CD14-positive monocyte (primary cell): Measurements from ENCODE around the gene AKAP9. TPM values are rescaled to one million over a fixed set of nuclear protein-coding genes. Genes with fewer than 3 reads are reported as not detected.

ENCODE experiments used
- DNase-seq, 3 donors: peaks; one replicate each; pipeline ENCODE4 v3.0.0-alpha.2; 2011 to 2022
- H2AFZ ChIP-seq: 2 replicates; pipeline ENCODE4 v1.6.0; 2012; ENCODE audit warnings: mild to moderate bottlenecking, low read depth, low read length, inconsistent platforms; ENCODE audit not compliant: insufficient read depth, poor library complexity, severe bottlenecking
- H3K27ac ChIP-seq, 2 donors: 1 replicate in 1 of 2; 2 replicates in 1 of 2; pipeline ENCODE4 v1.5.1; 2012 to 2013; ENCODE audit warnings: low read length in 2 of 2, control low read depth in 1 of 2, inconsistent platforms in 1 of 2, low read depth in 1 of 2, mild to moderate bottlenecking in 1 of 2
- H3K27me3 ChIP-seq, 2 donors: one replicate each; pipeline versions ENCODE4 v1.6.0 to v1.6.1; 2011 to 2013; ENCODE audit warnings: low read length in 2 of 2; ENCODE audit not compliant: control insufficient read depth in 2 of 2, insufficient read depth in 2 of 2
- H3K36me3 ChIP-seq, 2 donors: replicated peaks in 1 of 2; 1 replicate in 1 of 2; 2 replicates in 1 of 2; pipeline versions ENCODE4 v1.5.1 to v1.6.1; 2012 to 2013; ENCODE audit warnings: low read length in 2 of 2, control low read depth in 1 of 2, inconsistent platforms in 1 of 2, mild to moderate bottlenecking in 1 of 2; ENCODE audit not compliant: insufficient read depth in 2 of 2, control insufficient read depth in 1 of 2
- H3K4me1 ChIP-seq, 2 donors: 1 replicate in 1 of 2; 2 replicates in 1 of 2; pipeline versions ENCODE4 v1.5.1 to v1.6.1; 2012 to 2013; ENCODE audit warnings: low read length in 2 of 2, control low read depth in 1 of 2, inconsistent platforms in 1 of 2, mild to moderate bottlenecking in 1 of 2, moderate library complexity in 1 of 2; ENCODE audit not compliant: insufficient read depth in 2 of 2, control insufficient read depth in 1 of 2
- H3K4me2 ChIP-seq: replicated peaks from 2 replicates; pipeline ENCODE3; 2012; ENCODE audit warnings: low read length, moderate library complexity, mild to moderate bottlenecking; ENCODE audit not compliant: poor library complexity, severe bottlenecking; ENCODE audit errors: extremely low read depth
- H3K4me3 ChIP-seq, 3 experiments: fragments of 200-600 bp in 1 of 3; sonication (generic) in 1 of 3; replicated peaks in 1 of 3; 1 replicate in 2 of 3; 2 replicates in 1 of 3; pipeline ENCODE4 v1.5.1; 2011 to 2013; ENCODE audit warnings: low read length in 3 of 3, mild to moderate bottlenecking in 3 of 3, control low read depth in 2 of 3, low read depth in 2 of 3, inconsistent platforms in 1 of 3, moderate library complexity in 1 of 3
- H3K79me2 ChIP-seq: 2 replicates; pipeline ENCODE4 v1.6.0; 2012; ENCODE audit warnings: mild to moderate bottlenecking, control low read depth, inconsistent platforms, low read length, moderate library complexity; ENCODE audit not compliant: insufficient read depth
- H3K9ac ChIP-seq: 2 replicates; pipeline ENCODE4 v1.6.0; 2017; ENCODE audit warnings: low read length, mild to moderate bottlenecking; ENCODE audit not compliant: insufficient read depth, poor library complexity, severe bottlenecking
- H3K9me3 ChIP-seq, 2 donors: replicated peaks in 1 of 2; 1 replicate in 1 of 2; 2 replicates in 1 of 2; pipeline versions ENCODE4 v1.5.1 to v1.6.1; 2012 to 2013; ENCODE audit warnings: low read length in 2 of 2, control low read depth in 1 of 2; ENCODE audit not compliant: control insufficient read depth in 1 of 2, insufficient read depth in 1 of 2
- H4K20me1 ChIP-seq: 2 replicates; pipeline ENCODE4 v1.6.0; 2012; ENCODE audit warnings: mild to moderate bottlenecking, low read length, control low read depth, moderate library complexity; ENCODE audit not compliant: insufficient read depth
- H3K27ac Mint-ChIP-seq, 7 donors: one replicate each; pipeline ENCODE4 v1.8.0; 2020; ENCODE audit warnings: mild to moderate bottlenecking in 7 of 7, mixed read lengths in 7 of 7, moderate library complexity in 6 of 7, inconsistent platforms in 2 of 7
- H3K27me3 Mint-ChIP-seq, 3 donors: one replicate each; pipeline ENCODE4 v1.8.0; 2021 to 2022; ENCODE audit warnings: low read depth in 3 of 3, mild to moderate bottlenecking in 3 of 3, mixed read lengths in 3 of 3, moderate library complexity in 3 of 3, inconsistent platforms in 1 of 3
- H3K36me3 Mint-ChIP-seq, 2 donors: one replicate each; pipeline ENCODE4 v1.8.0; 2020; ENCODE audit warnings: mixed read lengths in 2 of 2, inconsistent platforms in 1 of 2, mild to moderate bottlenecking in 1 of 2
- H3K4me1 Mint-ChIP-seq: one replicate; pipeline ENCODE4 v1.8.0; 2020; ENCODE audit warnings: mild to moderate bottlenecking, mixed read lengths
- H3K4me3 Mint-ChIP-seq, 2 donors: one replicate each; pipeline ENCODE4 v1.8.0; 2020; ENCODE audit warnings: mild to moderate bottlenecking in 2 of 2, mixed read lengths in 2 of 2, moderate library complexity in 1 of 2
- H3K9me3 Mint-ChIP-seq, 7 donors: one replicate each; pipeline ENCODE4 v1.8.0; 2020 to 2022; ENCODE audit warnings: mixed read lengths in 7 of 7, mild to moderate bottlenecking in 6 of 7, moderate library complexity in 6 of 7, inconsistent platforms in 2 of 7
- whole genome bisulfite sequencing: methylation state at CpG from one replicate; pipeline ENCODE4 v1.1.5; 2013; ENCODE audit warnings: missing lambda C conversion rate; ENCODE audit not compliant: insufficient coverage; 5-methylcytosine and 5-hydroxymethylcytosine counted together
- intact Hi-C, 2 donors: fragments of 100-400 bp; cut with micrococcal nuclease; formaldehyde crosslinking; loops; one replicate each; pipeline versions ENCODE4 v1.15.0 to v1.15.1; 2023
- polyA plus RNA-seq, 3 donors: library from polyadenylated mRNA; depleted of rRNA in 1 of 3; unstranded in 2 of 3; stranded (reverse) in 1 of 3; fragments of 300-500 nt in 2 of 3; fragments of >200 nt in 1 of 3; fragmentation: Illumina TruSeq in 2 of 3; gene quantifications; 1 replicate in 2 of 3; 2 replicates in 1 of 3; pipeline ENCODE4 v1.2.3, GENCODE V29; 2012 to 2021
- TF ChIP-seq, protein P1 (sequence below): fragments of 200-600 bp; IDR thresholded peaks from one replicate; pipeline ENCODE4 v1.8.0; 2022; ENCODE audit warnings: antibody characterized with exemption, mild to moderate bottlenecking

Gene AKAP9
- polyA plus RNA-seq, 3 donors: 1.5 to 23.3 (median 7.3) TPM

DNA sequence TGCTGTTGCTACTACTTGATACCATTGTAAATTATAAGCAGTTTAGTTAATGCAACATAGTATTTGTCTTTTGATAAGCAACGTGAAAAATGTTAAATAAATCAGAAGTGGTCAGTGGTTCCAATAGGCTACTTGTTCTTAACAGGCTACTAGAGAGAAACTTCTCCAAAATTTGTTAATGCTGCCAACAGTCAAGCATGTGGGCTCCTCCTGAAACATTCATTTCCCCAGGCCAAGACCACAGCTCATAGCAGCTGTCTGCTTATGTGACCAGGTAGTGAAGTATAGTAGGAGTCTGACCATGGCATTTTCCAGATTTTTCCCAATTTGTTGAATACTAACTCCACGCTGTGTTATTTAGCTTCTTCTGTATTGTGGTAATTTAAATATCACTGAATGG lies 112.7 kb downstream of the AKAP9 start:
- DNase-seq: no peak
- no peak overlapping the region for H3K27ac Mint-ChIP-seq
- Histone ChIP-seq H3K36me3 (peaks cover 22 to 49% of the 10 kb centered on the region in 2 donors), H4K20me1 (no peaks in the 10 kb centered on the region), H2AFZ (no peak overlapping the region), H3K79me2 (no peaks in the 10 kb centered on the region), H3K4me1 (peaks cover 6 to 19% of the 10 kb centered on the region in 2 donors), H3K4me3 (no peak overlapping the region), H3K4me2 (no peak overlapping the region), H3K27ac (peak overlapping the region in 1 of 2 donors; percentile 7), H3K27me3 (no peaks in the 10 kb centered on the region), H3K9ac (no peak overlapping the region), H3K9me3 (no peaks in the 10 kb centered on the region)
- intact Hi-C loops: no loop called here
- peaks cover 0 to 3% (median 0%) of the 10 kb centered on the region in 7 donors for H3K9me3 Mint-ChIP-seq
- peaks cover 31 to 54% of the 10 kb centered on the region in 2 donors for H3K36me3 Mint-ChIP-seq
- H3K4me1 Mint-ChIP-seq: peaks cover 25% of the 10 kb centered on the region
- TF ChIP-seq, protein P1, sequence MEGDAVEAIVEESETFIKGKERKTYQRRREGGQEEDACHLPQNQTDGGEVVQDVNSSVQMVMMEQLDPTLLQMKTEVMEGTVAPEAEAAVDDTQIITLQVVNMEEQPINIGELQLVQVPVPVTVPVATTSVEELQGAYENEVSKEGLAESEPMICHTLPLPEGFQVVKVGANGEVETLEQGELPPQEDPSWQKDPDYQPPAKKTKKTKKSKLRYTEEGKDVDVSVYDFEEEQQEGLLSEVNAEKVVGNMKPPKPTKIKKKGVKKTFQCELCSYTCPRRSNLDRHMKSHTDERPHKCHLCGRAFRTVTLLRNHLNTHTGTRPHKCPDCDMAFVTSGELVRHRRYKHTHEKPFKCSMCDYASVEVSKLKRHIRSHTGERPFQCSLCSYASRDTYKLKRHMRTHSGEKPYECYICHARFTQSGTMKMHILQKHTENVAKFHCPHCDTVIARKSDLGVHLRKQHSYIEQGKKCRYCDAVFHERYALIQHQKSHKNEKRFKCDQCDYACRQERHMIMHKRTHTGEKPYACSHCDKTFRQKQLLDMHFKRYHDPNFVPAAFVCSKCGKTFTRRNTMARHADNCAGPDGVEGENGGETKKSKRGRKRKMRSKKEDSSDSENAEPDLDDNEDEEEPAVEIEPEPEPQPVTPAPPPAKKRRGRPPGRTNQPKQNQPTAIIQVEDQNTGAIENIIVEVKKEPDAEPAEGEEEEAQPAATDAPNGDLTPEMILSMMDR: no peak
- no peaks in the 10 kb centered on the region for H3K27me3 Mint-ChIP-seq
- no peak overlapping the region for H3K4me3 Mint-ChIP-seq
- no CpG with 5 or more reads among the region's 2 CpGs for WGBS

DNA sequence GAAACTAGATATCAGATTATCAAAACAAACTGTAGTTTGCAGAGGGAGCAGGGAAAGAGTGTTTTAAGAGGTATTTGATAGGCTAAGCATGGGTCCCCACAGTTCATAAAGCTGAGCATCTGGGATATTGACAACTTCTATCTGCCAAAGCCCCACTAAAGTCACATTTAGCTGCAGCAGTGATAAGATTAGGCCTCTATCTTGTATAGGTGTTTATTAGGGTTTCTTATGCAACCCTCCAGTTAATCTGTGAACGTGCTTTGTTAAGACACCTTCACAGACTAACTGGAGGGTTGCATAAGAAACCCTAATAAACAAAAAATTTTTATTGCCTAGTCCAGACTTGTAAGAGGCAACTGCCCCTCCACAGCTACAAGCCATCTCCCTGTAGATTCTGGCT lies 115.6 kb downstream of the AKAP9 start:
- intact Hi-C loops: no loop called here
- Histone ChIP-seq H4K20me1 (no peaks in the 10 kb centered on the region), H3K9me3 (no peaks in the 10 kb centered on the region), H3K79me2 (no peaks in the 10 kb centered on the region), H3K27ac (no peak overlapping the region), H3K9ac (no peak overlapping the region), H3K4me2 (no peak overlapping the region), H2AFZ (no peak overlapping the region), H3K4me3 (no peak overlapping the region), H3K27me3 (no peaks in the 10 kb centered on the region), H3K4me1 (peaks cover 6 to 25% of the 10 kb centered on the region in 2 donors), H3K36me3 (peaks cover 11 to 26% of the 10 kb centered on the region in 2 donors)
- no CpG with 5 or more reads among the region's 1 CpG for WGBS
- H3K27me3 Mint-ChIP-seq: peaks cover 0 to 2% (median 0%) of the 10 kb centered on the region in 3 donors
- no peak overlapping the region for H3K4me3 Mint-ChIP-seq
- H3K9me3 Mint-ChIP-seq: no peaks in the 10 kb centered on the region
- TF ChIP-seq, protein P1: no peak
- no peak for DNase-seq
- H3K36me3 Mint-ChIP-seq: peaks cover 21 to 36% of the 10 kb centered on the region in 2 donors
- no peak overlapping the region for H3K27ac Mint-ChIP-seq
- H3K4me1 Mint-ChIP-seq: peaks cover 32% of the 10 kb centered on the region
